NCI-H2196 treated with DMSO at 0.1 percent for 48 hours (cell line): Measurements from ENCODE around the gene PRSS3.
"Not testable (repeated sequence)": the region's sequence is repeated elsewhere in the genome, so short reads cannot be mapped to it uniquely, and the experiment has no call there.

ENCODE experiments used
- DNase-seq: peaks from one replicate; lab custom pipeline; 2025; ENCODE audit not compliant: unreplicated experiment; lab: John Stamatoyannopoulos, UW

PRSS3 gene

DNA sequence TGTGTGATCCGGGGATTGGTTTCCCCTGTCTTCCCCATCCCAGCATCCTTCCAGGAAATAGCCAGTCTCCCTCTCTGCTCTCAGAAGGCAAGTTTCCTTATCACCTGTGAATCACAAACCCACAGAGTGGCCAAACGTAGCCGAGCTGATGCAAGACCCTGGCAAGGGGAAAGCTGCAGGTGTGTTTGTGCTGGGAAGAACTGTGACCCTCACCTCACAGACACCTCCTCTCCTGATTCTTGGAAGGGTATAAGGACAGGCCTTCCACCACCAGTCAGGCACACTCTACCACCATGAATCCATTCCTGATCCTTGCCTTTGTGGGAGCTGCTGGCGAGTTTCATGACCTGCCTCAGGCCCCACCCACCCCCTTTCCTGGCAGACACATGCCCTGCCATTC is at the start of gene PRSS3:
PRSS3 (plus strand) TSS at position 281 of the 400 bp plus-strand sequence; CDS start at position 294, 13 bp downstream.
- DNase-seq, result no peak

DNA sequence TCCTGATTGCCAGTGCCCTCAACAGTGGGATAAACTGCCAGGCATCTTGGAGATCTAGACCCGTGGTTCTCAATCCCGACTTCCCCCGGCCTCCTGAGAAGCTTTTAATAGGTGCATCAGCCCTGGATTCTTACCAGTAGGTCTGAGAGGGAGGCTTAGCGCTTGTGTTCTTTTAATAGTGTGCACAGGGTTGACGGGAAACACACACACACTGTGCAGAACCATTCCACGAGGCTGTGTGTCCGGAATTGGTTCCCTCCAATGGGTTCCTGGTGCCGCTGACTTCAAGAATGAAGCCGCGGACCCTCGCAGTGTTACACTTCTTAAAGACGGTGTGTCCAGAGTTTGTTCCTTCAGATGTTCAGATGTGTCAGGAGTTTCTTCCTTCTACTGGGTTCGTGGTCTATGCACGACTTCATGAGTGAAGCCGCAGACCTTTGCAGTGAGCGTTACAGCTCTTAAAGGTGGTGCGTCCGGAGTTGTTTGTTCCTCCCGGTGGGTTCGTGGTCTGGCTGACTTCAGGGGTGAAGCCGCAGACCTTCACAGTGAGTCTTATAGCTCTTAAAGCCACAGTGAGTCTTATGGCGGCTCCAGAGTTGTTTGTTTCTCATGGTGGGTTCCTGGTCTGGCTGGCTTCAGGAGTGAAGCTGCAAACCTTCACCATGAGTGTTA is 46.6 kb upstream of the PRSS3 start:
- DNase-seq, result no peak

DNA sequence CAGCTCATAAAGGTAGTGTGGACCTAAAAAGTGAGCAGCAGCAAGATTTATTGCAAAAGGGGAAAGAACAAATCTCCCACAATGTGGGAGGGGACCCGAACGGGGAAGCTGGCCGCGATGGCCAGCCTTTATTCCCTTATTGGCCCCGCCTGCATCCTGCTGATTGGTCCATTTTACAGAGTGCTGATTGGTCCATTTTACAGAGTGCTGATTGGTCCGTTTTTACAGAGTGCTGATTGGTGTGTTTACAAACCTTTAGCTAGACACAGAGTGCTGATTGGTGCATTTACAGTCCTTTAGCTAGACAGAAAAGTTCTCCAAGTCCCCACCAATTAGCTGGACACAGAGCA is 46.1 kb upstream of the PRSS3 start:
- DNase-seq, result not testable (repeated sequence)

DNA sequence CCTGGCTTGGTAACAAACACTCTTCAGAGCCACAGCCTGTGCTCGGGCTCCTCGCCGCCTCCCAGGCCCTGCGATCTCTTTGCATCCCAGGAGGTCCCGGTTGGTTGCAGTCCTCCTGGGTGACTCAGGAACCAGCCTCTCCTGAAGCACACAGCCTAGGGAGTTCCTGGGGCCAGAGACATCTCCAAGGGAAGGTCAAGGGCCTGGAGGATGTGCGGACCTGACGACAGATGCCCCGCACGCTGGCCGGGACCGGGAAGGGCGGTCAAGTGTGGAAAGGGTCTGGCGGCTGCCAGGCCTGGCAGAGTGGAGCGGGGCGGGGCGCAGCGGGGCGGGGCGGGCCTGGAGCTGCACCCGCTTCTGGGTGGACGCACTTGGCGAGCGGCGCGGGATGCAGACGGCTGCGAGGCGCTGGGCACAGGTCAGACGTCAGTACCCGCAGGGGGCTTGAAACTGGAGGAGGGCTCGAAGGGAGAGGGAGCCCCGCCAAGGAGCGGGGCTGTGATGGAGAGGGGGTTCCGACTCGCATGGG is 45.0 kb upstream of the PRSS3 start:
- DNase-seq, result no peak

DNA sequence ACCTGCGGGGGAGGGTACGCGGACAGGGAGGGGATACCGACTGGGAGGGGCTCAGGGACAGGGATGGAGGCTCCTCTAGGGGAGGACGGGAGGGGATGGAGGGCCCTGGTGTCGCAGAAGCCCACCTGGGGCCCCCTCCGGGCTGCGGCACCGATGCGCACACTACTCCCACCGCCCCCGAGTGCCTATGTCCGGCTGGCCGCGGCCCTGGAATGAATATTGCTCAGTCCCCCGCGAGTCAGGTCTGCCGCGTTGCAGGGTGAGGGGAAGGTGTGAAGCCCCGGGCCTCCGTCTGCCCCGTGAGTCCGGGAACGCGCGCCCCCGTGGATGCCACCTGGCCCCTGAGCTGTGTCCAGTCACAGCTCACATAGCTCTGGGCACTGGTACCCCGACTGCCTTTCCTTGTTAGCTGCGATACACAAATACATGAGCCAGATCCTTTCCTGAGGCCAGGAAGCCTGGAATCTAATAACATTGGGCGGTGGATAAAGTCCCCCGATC is 44.5 kb upstream of the PRSS3 start:
- no peak for DNase-seq

DNA sequence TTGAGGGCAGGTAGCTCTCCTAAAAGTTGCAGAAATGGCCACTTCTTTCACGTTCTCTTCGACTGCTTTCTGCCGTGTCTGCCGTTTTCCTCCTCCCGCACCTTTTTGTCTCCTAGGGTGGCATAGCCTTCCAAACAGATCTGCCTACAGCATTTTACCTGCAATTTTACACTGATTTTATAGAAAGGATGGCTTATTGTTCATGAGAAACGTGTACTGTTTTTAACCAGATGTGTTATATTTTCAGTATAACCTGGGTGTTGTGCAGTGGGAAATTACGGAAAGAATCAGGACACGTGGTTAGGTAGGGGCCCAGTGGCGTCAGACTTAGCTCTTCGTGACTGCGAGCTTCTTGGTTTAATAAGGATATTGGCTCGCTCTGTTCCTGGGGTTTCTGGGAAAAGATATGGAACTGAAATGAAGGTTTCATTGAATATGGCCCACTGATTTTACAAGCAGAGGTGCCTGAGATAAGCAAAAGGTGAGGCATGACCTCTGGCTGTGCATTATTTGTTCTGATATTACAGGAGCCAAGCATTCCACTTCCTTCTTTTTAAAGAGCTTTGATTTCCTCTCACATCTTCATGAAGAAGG is 43.7 kb upstream of the PRSS3 start:
- DNase-seq, result no peak

DNA sequence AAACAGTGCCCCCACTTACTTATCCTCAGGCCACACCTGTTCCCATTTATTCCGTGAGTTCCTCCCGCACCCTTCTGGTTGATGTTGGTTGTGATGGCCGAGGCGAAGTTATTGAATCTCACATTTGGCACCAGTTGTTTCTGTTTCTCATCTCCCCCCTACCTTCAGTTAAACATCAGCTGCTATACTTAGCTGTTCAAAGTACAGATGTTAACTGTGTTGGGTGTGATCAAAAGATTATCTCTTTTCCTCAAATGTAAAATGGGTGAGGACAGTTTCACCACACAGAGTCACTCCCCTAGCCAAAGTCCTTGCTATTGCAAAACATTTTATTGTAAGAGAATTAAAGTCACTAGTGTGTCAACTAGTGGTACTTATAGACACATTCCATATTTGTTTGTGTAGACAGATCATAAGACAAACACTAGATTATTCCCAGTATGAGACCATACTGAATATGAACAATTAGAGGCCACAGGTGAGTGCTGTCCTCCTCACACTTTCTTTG is 43.2 kb upstream of the PRSS3 start:
- DNase-seq, result no peak

DNA sequence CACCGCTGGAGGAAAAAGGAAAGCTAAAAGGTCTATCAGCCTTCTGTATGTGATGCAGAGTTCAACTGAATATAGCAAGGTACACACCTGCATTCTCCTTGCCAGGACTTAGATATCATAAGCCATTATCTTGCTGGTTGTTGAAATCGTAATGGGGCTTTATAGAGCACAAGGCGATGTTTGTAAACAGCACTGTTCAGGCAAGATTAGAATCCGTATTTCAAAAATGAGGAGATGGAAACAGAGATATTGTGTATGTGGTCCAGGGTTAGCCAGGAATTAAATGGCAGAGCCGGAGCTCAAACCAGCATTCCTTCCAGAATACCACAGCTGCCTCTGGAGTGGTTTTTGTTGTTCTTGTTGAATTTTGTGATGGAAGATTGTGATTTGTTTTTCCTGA is 42.6 kb upstream of the PRSS3 start:
- DNase-seq, result not testable (repeated sequence)

DNA sequence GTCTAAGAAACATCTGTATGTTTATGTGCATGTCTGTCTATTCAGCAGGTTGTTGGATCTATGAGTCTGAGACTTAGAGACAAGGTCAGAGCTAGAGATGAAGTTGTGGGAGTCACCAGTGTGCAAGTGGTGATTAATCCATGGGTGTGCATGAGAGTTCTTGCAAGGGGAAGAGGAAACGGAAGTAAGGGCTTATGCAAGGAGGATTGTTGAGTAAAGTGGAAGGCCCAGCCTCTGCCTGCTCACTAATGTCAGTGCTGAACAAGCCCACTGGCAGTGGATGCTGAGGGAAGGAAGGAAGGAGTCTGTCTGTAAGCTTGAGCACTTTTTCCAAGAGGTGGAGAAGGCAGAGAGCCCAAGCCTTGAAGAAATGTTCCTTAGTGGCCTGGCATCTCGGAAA is 35.7 kb upstream of the PRSS3 start:
- not testable (repeated sequence) for DNase-seq

DNA sequence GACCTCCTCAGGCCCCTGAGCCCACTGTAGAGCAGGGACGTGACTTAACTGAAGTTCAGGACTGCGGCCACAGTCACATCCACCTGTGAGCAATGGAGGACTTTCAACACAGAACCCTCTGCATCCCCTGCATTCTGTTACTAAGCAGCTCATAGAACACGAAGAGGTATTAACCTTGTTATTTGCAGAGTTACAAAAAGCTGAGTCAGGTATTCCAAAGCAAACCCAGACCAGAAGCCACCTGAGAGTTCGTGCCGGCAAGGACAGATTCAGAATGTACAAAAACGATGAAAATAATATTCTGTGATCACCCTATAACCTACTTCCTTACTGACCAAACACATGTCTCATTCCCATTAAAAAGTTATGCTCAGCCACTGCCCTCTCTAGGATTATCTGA is 33.0 kb upstream of the PRSS3 start:
- no peak for DNase-seq

DNA sequence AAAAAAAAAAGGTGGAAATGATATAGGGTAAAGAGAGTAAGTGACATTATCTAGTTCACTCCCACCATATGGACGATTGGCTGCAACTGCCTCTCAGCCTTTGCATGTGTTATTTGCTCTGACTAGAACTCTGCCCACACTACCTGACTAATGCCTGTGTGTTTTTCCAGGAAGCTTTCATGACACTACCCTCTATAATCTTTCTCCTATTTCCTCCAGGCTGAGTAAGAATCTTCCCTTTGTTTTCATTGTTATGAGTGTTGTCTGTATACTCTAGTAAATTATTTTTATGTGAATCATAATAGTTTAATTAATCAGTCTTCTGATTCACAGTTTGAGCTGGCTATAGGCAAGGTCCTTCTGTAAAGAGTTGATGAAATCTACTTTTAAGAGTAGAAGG is 31.7 kb upstream of the PRSS3 start:
- DNase-seq, result not testable (repeated sequence)

DNA sequence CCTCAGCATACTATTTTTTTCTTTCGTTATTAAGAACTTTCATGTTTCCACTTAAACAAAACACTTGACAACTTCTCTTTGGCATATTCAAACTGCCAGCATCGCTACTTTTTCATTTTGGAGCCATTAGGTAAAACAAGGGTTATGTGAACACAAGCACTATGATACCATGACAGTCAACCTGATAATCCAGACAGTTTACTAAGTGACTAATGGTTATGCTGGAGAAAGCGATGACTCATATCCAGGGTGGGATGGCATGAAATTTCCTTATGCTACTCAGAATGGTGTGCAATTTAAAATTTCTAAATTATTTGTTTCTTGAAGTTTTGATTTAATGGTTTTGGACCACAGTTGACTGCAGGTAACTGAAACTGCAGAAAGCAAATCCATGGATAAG is 29.9 kb upstream of the PRSS3 start:
- no peak for DNase-seq

DNA sequence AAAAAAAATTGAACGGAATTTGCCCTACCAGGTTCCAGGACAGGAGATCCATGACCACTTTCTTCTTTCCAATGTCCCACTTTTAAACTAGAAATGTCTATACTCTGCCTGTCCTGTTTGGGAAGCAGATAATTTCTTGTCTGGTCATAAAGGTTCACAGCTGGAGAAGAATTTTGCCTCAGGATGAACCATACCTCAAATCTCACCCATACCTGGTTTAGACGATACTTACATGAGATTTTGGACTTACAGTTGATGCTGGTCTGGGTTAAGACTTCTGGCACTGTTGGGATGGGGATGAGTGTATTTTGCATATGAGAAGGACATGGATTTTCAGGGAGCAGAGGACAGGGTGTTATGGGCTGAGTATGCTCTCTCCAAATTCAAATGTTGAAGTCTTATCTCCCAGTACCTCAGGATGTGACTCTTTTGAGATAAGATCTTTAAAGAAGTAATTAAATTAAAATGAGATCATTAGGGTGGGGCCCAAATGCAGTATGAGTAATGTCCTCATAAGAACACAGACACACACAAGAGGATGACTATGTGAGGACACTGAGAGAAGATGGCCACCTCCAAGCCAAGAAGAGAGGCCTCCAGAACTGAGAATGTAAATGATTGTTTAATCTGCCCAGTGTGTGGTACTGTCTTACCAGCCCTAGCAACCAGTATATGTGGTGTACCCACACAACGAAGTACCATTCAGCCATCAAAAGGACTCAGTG is 25.0 kb upstream of the PRSS3 start:
- not testable (repeated sequence) for DNase-seq

DNA sequence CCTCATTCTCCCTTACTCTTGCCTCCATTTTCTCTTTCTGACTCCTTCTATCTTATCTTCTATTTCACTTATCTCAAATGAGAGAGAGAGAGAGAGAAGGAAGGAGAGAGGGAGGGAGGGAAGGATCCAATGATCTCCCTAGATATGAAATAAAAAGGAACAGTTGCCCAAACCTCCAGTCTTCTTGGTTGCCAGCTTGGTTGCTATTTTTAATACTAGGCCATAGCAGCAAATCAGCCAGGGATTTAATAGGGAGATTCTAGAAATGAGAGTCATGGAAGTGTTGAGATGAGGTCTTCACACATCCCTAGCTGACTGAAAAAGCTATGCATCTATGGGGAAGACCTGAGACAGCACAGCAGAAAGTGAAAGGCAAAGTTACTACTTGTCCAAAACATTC is 22.2 kb upstream of the PRSS3 start:
- DNase-seq, result not testable (repeated sequence)

DNA sequence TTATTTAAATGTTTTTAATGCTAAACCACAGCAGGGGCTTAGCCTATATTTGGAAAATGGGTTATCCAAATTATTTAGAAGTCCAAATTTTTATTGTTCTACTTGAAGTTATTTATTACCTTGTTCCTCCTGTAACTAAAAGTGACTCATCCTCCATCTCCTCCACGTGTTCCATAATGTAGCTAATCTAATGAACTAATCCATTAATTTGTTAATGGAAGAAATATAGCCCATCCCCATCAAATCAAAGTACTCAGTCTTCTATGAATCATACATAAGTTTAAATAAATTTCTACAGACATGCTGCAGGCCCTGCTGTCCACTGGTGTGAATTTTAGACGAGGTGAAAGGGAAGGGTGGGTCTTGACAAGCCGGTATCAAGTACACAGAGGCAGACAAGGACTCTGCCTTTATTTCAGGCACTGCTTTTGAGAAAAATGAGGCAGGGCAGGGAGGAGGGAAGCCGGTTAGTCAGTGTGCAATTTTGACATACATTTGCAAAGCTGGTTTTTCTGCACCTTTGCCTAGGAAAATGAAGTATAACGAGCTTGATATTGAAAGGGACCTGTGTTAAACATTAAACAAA is 21.2 kb upstream of the PRSS3 start:
- DNase-seq, result not testable (repeated sequence)

DNA sequence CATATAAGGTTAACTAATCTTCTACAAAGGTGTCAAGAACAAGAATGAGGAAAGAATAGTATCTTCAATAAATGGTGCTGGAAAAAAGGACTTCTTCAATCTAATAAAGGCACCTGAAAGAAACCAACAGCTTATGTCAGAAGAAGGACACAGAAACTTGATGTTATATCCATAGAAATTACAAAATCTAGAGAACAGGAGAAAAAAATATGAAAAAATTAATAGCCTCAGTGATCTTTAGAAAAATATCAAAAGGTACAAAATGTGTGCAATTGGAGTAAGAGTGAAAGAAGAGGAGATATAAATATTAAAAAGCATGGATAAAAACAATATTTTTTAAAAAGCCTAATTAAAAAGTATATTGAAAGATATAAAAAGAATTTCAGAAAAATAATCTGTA is 18.8 kb upstream of the PRSS3 start:
- no peak for DNase-seq

DNA sequence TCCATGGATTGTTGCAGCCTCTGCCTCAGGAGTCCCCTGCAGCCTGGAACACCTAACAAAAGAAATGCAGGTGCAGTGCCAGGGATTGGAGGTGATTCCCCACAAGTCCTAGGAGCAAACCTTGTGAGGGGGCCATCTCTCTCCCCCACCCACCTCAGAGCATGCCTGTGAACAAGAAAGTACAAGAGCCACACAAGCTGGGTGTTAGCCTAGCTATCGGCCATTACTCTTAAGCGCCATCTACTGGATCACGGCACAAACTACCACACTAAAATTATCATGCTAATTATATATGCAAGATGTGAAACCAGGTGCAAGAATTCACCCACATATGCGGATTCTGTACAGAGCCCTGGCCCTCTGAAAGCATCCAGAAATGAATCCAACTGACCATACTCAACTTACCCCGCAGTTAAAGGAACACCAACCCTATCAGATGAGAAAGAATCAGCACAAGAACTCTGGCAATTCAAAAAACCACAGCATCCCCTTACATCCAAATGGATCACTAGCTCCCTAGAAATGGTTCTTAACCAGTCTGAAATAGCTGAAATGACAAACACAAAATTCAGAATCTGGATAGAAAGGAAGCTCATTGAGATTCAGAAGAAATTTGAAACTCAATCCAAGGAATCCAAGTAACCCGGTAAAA is 16.5 kb upstream of the PRSS3 start:
- peak; percentile 58 for DNase-seq

DNA sequence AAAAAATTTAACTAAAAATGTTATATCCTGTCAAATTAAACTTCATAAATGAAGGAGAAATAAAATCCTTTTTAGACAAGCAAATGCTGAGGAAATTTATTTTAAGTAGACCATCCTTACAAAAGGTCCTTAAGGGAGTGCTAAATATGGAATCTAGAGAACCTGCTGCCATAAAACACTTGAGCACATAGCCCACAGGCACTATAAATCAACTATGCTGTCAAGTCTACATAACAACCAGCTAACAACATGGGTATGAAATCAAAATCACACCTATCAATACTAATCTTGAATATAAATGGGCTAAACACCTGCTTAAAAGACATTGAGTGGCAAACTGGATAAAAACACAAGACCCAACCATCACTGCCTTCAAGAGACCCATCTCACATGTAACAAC is 15.1 kb upstream of the PRSS3 start:
- no peak for DNase-seq

DNA sequence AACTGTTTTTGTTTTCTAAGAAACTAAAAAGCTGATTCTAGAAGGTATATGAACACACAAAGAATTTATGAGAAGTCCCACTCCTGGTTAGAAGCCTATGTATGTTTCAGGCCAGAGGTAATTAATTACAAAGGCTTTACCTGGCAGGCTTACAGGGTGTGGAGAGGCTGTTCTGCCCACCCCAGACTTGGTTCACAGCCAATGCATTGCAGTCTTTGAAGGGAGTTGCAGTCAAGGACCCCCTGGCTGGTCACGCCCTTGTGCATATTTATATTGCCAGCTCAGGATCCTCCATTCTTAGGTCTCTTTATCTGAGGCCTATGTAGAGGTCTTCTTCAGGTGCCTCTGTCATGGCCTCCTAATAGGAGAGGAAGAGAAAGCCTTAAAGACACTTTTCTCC is 13.6 kb upstream of the PRSS3 start:
- no peak for DNase-seq

DNA sequence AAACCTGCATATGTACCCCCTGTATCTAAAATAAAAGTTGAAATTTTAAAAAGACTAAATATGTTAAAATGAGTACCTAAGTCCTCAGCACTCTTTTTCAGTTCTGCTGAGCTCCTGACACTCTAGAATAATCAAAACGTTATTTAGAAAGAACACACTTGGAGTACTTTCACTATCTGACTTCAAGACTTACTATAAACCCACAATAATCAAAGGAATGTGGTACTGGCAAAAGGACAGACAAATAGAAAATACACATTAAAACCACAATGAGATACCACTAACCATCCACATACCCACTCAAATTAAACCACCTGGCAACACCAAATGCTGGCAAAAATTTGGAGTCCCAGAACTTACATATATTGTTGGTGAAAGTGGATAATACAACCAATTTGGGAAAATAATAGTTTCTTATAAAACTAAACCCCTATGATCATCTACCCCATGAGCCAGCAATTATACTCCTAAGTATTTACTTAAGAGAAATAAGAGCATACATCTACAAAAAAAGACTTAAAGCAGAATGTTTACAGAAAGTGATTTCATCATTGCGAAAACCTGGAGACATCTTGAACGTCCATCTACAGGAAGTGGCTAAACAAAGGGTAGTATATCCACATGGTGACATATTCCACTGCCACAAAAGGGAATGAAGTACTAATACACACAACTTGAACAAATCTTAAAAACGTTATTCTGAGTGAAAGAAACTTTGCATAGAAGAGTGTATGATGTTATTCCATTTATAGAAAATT is 12.8 kb upstream of the PRSS3 start:
- no peak for DNase-seq
